HG03066 (cell line): ENCODE results near the gene HLF.

Experiments
- ATAC-seq: cut with Tn5 transposase; IDR thresholded peaks from one replicate; pipeline ENCODE4 v1.9.1; 2021; ENCODE audit warnings: low read depth; ENCODE audit not compliant: unreplicated experiment

The HLF gene

DNA sequence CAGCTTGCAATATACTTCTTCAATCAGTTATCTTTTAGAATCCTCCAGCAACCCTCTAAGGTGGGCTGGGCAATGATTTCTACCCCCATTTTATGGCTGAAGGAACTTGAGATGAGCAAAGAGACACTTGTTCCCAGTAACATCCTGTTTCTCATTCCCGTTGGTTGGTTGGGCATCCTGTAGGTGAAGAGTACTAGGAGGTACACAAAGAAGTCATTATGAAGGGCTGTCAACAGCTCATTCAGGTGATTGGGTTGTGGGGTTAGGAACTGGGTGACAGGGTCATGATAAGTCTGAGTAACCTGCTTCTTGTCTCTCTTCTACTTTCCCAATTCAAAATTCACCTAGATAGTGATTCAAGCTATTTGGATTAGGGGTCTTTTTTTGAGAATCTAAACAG is 80.4 kb downstream of the HLF start:
- ATAC-seq = no peak

DNA sequence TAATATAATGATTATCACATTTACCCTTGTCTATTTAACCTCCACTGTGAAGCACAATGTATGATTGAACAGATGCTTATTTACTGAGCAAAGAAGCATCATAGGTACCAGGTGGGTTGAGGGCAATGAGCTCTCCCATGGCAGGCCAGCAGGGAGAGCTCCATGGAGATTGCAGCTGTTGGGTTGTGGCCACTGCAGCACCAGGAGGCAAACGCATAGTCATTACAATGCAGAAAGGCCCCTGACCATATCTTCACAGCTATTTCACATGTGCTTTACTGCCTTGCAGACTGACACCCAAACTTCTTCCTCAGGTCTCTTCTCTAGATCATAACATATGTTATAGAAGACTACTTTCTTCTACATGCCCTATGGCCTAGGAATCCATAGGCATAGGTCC is 81.9 kb downstream of the HLF start:
- ATAC-seq = no peak

DNA sequence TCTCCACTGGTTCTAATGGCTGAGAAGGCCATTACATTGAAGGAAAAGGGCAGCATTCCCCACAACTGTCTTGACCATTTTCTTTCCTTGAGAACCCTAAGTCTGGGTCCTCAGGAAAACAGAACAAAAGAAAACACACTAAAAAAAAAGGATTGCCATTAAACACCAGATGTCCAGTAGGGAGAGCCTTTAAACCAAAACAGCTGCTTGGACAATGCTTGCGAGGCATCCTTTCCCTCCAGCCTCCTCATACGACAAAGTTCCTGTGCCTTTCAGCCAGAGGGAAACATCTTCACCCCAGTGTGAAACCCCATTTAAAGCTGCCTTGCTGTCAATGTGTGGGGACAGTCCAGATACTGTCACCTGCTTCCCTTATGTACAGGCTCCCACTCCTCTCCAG is 82.6 kb downstream of the HLF start:
- ATAC-seq = no peak

DNA sequence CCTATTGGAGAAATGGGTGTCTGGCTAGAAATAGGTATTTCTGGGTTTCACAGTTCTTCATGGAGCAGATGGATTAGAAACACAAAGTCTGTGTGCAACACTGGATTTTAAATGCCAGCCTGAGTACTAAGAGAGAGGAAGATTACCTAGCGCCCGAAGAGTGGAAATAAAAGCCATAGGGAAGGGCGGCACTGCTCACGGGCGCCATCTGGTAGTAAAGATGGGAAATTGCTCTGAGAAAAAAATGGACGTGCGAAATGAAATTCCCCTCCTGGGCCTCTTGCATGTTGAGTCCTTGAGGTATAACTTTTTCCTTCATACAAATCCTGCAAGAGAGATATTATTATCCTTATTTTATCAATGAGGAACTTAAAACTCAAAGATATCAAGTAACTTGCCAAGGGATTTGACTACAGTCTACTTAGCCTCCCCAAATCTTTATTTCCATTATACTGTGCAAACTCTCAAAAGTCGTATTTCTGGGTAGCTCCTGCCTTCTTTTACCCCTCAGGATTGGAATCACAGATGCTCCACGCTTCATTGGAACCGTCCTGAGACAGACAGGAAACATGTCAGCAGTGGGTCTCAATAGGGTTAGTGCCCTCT is 84.1 kb downstream of the HLF start:
- ATAC-seq = peak; percentile 65

DNA sequence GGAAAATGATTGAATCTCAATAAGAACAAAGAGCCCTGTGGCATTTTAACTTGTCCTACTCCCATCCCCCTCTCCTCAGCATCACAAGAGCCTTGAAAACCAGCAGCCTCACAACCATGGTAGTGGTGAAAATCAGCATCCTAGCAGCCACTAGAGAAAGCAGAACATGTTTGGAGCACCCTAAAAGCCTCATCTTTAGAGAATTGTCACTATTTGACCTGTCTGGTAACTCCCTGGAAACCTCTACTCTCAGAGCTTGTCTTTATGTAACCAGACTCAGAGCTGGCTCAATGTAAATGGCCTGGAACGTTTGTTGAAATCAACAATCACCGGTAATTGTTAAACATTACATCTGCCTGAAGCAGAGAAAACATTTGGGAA is 86.1 kb downstream of the HLF start:
- ATAC-seq = no peak

DNA sequence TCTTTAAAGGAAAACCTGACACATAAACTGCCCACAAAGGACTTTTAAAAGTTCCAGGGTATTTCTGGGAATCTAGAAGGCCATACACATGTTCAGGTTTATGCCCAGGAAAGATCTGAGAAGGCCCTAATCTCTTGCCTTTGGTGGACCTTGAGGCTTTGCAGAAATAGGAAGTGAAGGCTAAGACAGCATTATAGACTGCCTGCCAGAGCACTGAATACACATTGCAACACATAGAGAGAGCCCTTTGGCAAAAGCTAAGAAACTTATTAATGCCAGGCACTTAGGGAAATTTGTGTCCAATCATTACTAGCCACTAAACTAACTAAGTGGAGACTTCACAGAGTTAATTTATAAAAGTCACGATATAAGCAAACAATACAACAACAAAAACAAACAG is 86.5 kb downstream of the HLF start:
- no peak for ATAC-seq

DNA sequence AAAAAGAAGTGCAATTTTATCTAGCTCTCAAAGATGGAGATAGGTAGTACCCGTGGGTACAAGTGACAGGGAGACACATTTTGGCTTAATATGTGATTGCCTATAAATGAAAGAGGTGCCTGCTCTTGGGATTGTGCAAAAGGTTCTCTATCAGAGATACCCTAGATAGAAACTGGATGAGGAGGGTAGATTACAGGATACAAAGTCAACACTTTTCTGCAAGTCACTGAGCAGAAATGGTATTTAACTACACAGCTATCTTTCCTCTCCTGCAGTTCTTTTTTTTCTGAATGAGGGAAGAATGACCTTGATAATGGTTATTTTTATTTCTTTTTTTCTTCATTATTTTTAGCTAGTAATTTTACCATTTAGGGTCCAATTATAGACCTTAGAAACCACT is 89.2 kb downstream of the HLF start:
- ATAC-seq = no peak

DNA sequence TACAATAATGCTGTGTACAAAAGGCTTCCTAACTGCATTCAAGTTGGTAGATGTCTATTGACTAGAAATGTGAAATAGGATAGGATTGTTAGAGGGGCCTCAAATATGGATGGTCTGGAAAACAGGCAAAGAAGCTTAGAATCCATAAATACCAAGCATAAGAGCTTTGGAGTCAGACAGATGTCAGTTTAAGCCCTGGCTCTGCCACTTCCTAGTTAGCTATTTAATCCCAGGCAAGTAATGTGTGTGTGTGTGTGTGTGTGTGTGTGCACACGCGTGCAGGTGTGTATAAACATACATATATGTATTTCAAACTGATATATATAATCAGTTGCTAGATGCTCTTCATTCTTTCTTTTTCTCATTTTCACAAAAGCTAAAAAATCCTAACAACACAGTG is 90.2 kb downstream of the HLF start:
- no peak for ATAC-seq

DNA sequence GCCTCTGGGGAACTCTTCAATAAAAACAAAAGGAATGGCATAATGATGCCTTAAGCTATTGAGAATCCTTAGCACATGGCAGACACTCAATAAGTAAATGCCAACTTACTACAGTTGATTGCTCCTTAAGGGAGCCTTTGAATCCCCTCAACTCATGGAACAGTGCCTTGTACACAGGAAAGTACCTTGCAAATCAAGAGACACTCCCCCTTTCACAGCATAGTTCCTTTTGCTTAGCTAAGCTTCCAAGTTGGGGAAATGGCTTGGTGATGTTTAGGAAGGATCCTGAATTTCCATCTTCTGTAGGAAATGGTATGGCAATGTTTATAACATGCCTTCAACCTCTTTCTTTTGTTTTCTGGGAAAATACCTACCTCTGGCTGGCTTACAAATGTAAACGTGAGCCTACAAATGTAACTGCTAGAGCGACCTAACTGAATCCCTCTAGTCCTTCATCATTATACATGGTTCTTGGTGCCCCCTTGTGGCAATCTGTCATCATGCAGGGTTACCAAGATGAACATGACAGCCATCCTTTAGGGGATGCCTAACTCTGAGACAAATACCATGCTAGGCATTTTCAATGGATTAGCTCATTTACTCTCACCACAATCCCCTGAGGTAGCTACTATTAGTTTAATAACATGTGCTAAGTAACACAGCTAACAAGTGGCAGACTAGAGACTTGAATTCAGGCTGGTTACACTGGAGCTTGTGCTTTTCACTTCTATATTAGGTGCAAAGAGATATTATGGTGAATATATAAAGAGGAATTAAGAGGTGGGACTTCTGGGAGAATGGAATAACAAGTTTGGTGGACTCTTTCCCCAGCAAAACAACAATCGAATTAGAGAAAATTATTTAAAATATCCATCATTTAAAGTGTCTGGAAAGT is 91.9 kb downstream of the HLF start:
- peak; percentile 91 for ATAC-seq

DNA sequence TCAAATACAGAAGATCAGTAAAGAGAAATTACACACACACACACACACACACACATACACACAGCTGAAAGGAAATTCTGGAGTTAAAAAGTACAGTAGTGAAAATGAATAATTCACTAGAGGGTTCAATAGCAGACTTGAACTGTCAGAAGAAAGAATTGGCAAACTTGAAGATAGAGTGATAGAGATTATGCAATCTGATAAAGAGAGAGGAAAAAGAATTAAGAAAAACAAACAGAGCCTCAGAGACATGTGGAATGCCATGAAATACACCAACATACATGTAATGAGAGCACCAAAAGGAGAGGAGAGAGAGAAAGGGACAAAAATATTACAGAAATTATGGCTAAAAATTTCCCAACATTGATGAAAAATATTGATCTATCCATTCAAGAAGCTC is 96.2 kb downstream of the HLF start:
- ATAC-seq = no peak

DNA sequence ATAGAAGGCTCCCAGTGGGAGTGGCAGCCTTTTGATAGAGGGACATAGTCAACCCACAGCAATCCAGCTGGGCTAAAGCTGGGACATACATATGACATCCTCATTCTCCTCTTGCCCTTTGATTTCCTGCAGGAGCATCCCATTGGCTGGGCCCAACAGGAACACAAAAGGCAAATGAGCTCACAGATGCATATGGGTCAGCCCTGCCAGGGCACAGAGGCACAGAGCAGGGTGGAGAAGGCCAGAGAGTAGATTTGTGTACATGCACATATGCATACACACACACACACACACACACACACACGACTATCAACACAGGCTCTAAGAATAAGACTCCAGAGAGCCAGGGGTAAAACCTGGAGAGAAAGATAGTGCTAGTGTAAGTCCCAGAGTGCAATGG is 98.3 kb downstream of the HLF start:
- no peak for ATAC-seq

DNA sequence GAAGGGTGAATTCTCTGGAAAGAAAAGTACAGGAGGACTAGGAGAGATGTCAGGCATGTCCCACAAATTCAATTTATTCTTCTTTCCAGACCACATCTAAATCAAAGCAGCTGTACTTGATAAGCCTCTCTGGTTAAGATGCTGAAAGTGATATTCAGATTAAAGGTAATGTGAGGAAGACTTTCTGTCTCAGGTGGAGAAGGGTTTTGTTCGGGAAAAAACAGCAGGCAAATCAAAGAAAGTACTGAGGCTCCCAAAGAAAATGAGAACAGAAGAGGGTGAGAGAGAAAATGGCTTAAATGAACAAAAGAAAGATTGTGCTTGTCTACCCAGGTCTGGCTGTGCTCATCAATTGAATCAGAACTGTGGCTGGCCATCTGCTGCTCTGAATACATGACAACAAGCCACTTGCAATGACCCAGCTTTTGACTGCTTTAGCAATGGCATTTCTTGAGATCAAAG is 101.3 kb downstream of the HLF start:
- no peak for ATAC-seq

DNA sequence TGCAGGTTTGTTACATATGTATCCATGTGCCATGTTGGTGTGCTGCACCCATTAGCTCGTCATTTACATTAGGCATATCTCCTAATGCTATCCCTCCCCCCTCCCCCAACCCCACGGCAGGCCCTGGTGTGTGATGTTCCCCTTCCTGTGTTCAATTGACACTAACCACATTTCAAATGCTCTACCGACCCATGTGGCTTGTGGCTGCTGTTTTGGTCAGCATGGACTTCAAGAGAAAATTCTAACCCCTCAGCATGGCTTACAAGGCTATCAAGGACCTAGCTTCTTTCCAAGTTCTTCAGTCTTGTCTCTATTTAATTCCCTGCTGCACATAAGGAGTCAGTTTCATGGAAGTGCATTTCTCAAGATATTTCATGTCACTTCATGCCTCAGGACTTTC is 103.9 kb downstream of the HLF start:
- ATAC-seq = no peak
